ENCODE data around the gene POC5. TPM values are rescaled to one million over a fixed set of nuclear protein-coding genes. Genes with fewer than 3 reads are reported as not detected.

Gene POC5
- polyA plus RNA-seq, 2 of the 4 experiments (the other 2 are of a cell fraction), result 12.7 to 26.2 TPM

DNA sequence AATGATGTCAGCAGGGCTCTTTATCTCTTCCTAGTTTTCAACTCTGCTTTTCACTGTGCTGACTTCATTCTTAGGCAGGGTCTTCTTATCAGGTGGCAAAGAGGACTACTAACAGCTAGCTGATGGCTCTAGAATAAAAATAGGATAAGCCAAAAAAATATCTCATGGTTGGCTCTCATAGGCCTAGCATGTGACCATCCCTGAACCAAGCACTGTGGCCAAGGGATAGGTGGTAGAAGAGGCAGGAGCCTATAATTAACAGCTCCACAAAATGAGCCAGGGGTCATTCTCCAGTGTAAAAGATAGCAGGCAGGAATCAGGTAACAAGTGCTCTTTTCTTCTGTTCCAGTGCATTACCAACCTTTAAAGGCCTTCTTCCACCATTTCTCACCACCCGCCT, 84.9 kb downstream of the POC5 start:
- no peak for TF ChIP-seq POLR2A (IDR thresholded peaks at IDR 0.05; ENCODE audit: low read length)
- no peak for TF ChIP-seq HOXB5 (CRISPR knock-in tag; IDR thresholded peaks at IDR 0.05)
- TF ChIP-seq GATA3 (IDR thresholded peaks at IDR 0.05; ENCODE audit: borderline replicate concordance), result no peak
- no peak for TF ChIP-seq RCOR1 (IDR thresholded peaks at IDR 0.05; ENCODE audit: low read depth, low read length)
- TF ChIP-seq BHLHE40 (IDR thresholded peaks at IDR 0.05; ENCODE audit: low read depth, low read length), result no peak
- no peak for TF ChIP-seq ELK1 (IDR thresholded peaks at IDR 0.05; ENCODE audit: low read depth, low read length)
- TF ChIP-seq NFE2L2 (conservative IDR thresholded peaks at IDR 0.05; ENCODE audit: low read length), result no peak
- no peak for TF ChIP-seq CEBPB (IDR thresholded peaks at IDR 0.05)
- TF ChIP-seq KDM5A (IDR thresholded peaks at IDR 0.05), result no peak
- no peak for TF ChIP-seq MAZ (IDR thresholded peaks at IDR 0.05; ENCODE audit: borderline replicate concordance, low read depth, low read length)
- TF ChIP-seq JUNB (IDR thresholded peaks at IDR 0.05), result no peak
- Histone ChIP-seq H3K4me1 (no peaks in the 10 kb centered on the region), H3K4me2 (no peak overlapping the region), H3K4me3 (no peak overlapping the region), H3K27ac (no peak overlapping the region), H3K9me3 (no peaks in the 10 kb centered on the region)
- no peak for FAIRE-seq
- CTCF ChIA-PET, result no interaction called here
- WGBS (ENCODE audit: missing lambda C conversion rate), result 82% methylated on average over 1 of the region's 1 CpG
- no peak for DNase-seq (ENCODE audit: low read depth in 1 of 2, low spot score in 1 of 2)
- POLR2A ChIA-PET, result no interaction called here
- no peak for ATAC-seq

- H3K4me2 ChIP-seq, result no peak overlapping the region
- 94% methylated on average over 2 of the region's 2 CpGs for WGBS (ENCODE audit: missing lambda C conversion rate)
- H3K4me1 ChIP-seq, result no peaks in the 10 kb centered on the region
- ChIA-PET CTCF (no interaction called here), POLR2A (no interaction called here)
- TF ChIP-seq ZSCAN20 (CRISPR knock-in tag; IDR thresholded peaks at IDR 0.05) (no peak), TFCP2L1 (CRISPR knock-in tag; IDR thresholded peaks at IDR 0.05) (no peak), FOXS1 (CRISPR knock-in tag; IDR thresholded peaks at IDR 0.05) (no peak), ESRRA (IDR thresholded peaks at IDR 0.05; ENCODE audit: borderline replicate concordance, low read length) (no peak), POLR2A (IDR thresholded peaks at IDR 0.05; ENCODE audit: low read length) (no peak)
- no peaks in the 10 kb centered on the region for H3K9me3 ChIP-seq
- no peak overlapping the region for H3K4me3 ChIP-seq
- FAIRE-seq, result no peak
- DNase-seq (ENCODE audit: low read depth in 1 of 2, low spot score in 1 of 2), result no peak
- no peak overlapping the region for H3K27ac ChIP-seq
- ATAC-seq, result no peak
These were observed 86.4 kb downstream of the POC5 start for GRCh38 chr5:75630875-75631274.

GRCh38 chr5:75627801-75628200, 89.4 kb downstream of the POC5 start:
- 90% methylated on average over 1 of the region's 1 CpG for WGBS (ENCODE audit: missing lambda C conversion rate)
- ATAC-seq, result no peak
- ChIA-PET POLR2A (no interaction called here), CTCF (no interaction called here)
- Histone ChIP-seq H3K4me2 (no peak overlapping the region), H3K4me3 (no peak overlapping the region), H3K4me1 (peaks cover 17% of the 10 kb centered on the region), H3K9me3 (no peaks in the 10 kb centered on the region), H3K27ac (no peak overlapping the region)
- FAIRE-seq, result no peak
- TF ChIP-seq SMC3 (IDR thresholded peaks at IDR 0.05) (no peak), ZFP36 (IDR thresholded peaks at IDR 0.05; ENCODE audit: borderline replicate concordance, partially characterized antibody) (no peak), KDM1A (IDR thresholded peaks at IDR 0.05; ENCODE audit: low read depth) (no peak), ELK1 (IDR thresholded peaks at IDR 0.05; ENCODE audit: low read depth, low read length) (no peak), EHMT2 (IDR thresholded peaks at IDR 0.05; ENCODE audit: low read depth) (no peak), SREBF2 (IDR thresholded peaks at IDR 0.05) (no peak), FOSL2 (IDR thresholded peaks at IDR 0.05) (no peak), FOSL2 (CRISPR knock-in tag; IDR thresholded peaks at IDR 0.05) (no peak), HOXB13 (CRISPR knock-in tag; IDR thresholded peaks at IDR 0.05; ENCODE audit: low read depth) (no peak), NR3C1 (IDR thresholded peaks at IDR 0.05) (no peak), RCOR1 (IDR thresholded peaks at IDR 0.05; ENCODE audit: low read depth, low read length) (no peak), PHF8 (IDR thresholded peaks at IDR 0.05; ENCODE audit: borderline replicate concordance, low read depth) (no peak)
- TF ChIP-seq, protein P1, sequence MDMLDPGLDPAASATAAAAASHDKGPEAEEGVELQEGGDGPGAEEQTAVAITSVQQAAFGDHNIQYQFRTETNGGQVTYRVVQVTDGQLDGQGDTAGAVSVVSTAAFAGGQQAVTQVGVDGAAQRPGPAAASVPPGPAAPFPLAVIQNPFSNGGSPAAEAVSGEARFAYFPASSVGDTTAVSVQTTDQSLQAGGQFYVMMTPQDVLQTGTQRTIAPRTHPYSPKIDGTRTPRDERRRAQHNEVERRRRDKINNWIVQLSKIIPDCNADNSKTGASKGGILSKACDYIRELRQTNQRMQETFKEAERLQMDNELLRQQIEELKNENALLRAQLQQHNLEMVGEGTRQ (IDR thresholded peaks at IDR 0.05), result no peak
- TF ChIP-seq, protein P2, sequence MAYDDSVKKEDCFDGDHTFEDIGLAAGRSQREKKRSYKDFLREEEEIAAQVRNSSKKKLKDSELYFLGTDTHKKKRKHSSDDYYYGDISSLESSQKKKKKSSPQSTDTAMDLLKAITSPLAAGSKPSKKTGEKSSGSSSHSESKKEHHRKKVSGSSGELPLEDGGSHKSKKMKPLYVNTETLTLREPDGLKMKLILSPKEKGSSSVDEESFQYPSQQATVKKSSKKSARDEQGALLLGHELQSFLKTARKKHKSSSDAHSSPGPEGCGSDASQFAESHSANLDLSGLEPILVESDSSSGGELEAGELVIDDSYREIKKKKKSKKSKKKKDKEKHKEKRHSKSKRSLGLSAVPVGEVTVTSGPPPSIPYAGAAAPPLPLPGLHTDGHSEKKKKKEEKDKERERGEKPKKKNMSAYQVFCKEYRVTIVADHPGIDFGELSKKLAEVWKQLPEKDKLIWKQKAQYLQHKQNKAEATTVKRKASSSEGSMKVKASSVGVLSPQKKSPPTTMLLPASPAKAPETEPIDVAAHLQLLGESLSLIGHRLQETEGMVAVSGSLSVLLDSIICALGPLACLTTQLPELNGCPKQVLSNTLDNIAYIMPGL (CRISPR knock-in tag; IDR thresholded peaks at IDR 0.05; ENCODE audit: borderline replicate concordance), result no peak
- TF ChIP-seq, protein P3, sequence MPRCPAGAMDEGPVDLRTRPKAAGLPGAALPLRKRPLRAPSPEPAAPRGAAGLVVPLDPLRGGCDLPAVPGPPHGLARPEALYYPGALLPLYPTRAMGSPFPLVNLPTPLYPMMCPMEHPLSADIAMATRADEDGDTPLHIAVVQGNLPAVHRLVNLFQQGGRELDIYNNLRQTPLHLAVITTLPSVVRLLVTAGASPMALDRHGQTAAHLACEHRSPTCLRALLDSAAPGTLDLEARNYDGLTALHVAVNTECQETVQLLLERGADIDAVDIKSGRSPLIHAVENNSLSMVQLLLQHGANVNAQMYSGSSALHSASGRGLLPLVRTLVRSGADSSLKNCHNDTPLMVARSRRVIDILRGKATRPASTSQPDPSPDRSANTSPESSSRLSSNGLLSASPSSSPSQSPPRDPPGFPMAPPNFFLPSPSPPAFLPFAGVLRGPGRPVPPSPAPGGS (IDR thresholded peaks at IDR 0.05), result no peak
- no peak for DNase-seq (ENCODE audit: low read depth in 1 of 2, low spot score in 1 of 2)
